Measurements from ENCODE around the gene CDC42SE2.

GRCh38 chr5:131272307-131272706 is 8.5 kb downstream of the CDC42SE2 start:
- TF ChIP-seq CTCF (IDR thresholded peaks at IDR 0.05) (no peak), POLR2A (IDR thresholded peaks at IDR 0.05) (no peak)

Measured in adrenal gland (tissue), 5 donors.